Small intestine (tissue), 16 donors: Measurements from ENCODE around the gene GSN. TPM values are rescaled to one million over a fixed set of nuclear protein-coding genes. Genes with fewer than 3 reads are reported as not detected.
A peak's percentile ranks its signal among the peaks of the same experiment; 100 is the strongest.

Source experiments
- DNase-seq, 2 donors: peaks; one replicate each; pipeline versions ENCODE4 v3.0.0 to v3.0.0-alpha.2; 2013
- FAIRE-seq: peaks from 2 replicates; lab custom pipeline; 2012; peaks lifted over from hg19 to GRCh38; lab: Jason Lieb, UNC
- H3K27ac ChIP-seq, 3 donors: one replicate each; pipeline ENCODE4 v1.5.1; 2013; ENCODE audit warnings: low read length in 2 of 3, mild to moderate bottlenecking in 2 of 3, control low read depth in 1 of 3, inconsistent platforms in 1 of 3, low read depth in 1 of 3, moderate library complexity in 1 of 3
- H3K27me3 ChIP-seq, 3 donors: one replicate each; pipeline ENCODE4 v1.6.1; 2013; ENCODE audit warnings: low read length in 3 of 3, inconsistent platforms in 1 of 3; ENCODE audit not compliant: control insufficient read depth in 3 of 3, insufficient read depth in 3 of 3
- H3K36me3 ChIP-seq, 3 donors: one replicate each; pipeline ENCODE4 v1.6.1; 2013; ENCODE audit warnings: low read length in 3 of 3, inconsistent platforms in 1 of 3, low read depth in 1 of 3, mild to moderate bottlenecking in 1 of 3, moderate library complexity in 1 of 3; ENCODE audit not compliant: control insufficient read depth in 3 of 3, insufficient read depth in 2 of 3
- H3K4me1 ChIP-seq, 3 donors: one replicate each; pipeline ENCODE4 v1.6.1; 2013; ENCODE audit warnings: low read length in 2 of 3, inconsistent platforms in 1 of 3, low read depth in 1 of 3, mild to moderate bottlenecking in 1 of 3, moderate library complexity in 1 of 3; ENCODE audit not compliant: control insufficient read depth in 3 of 3, insufficient read depth in 2 of 3
- H3K4me3 ChIP-seq, 3 donors: one replicate each; pipeline ENCODE4 v1.5.1; 2013; ENCODE audit warnings: low read length in 3 of 3, control low read depth in 1 of 3, inconsistent platforms in 1 of 3, low read depth in 1 of 3, mild to moderate bottlenecking in 1 of 3, moderate library complexity in 1 of 3
- H3K9me3 ChIP-seq, 2 donors: one replicate each; pipeline ENCODE4 v1.6.1; 2013; ENCODE audit warnings: low read depth in 1 of 2, low read length in 1 of 2; ENCODE audit not compliant: control insufficient read depth in 2 of 2, insufficient read depth in 1 of 2
- WGBS, 3 donors: extraction: QIAGEN DNeasy Blood & Tissue Kit; methylation state at CpG; one replicate each; pipeline ENCODE4 v1.1.7; 2013; 5-methylcytosine and 5-hydroxymethylcytosine counted together
- long read RNA-seq, 10 donors: transcript quantifications; one replicate each; lab custom pipeline, GENCODE V29; 2026
- polyA plus RNA-seq, 4 donors: library from polyadenylated mRNA; stranded (reverse) in 3 of 4; unstranded in 1 of 4; fragments of 200-250 nt in 3 of 4; fragments of 120-200 nt in 1 of 4; gene quantifications; one replicate each; pipeline versions ENCODE4 v1.2.1 to v1.2.3, GENCODE V29; 2013
- donor health status: healthy with polysubstance abuse.
- donor health status: control.
- donor health status: control.
- donor health status: Bipolar disorder and iron deficiency.
- donor health status: healthy.

Gene GSN
- 100 to 1,000 TPM; 154 to 380 (median 201) TPM for polyA plus RNA-seq
- long read RNA-seq, donor 1, full-length matches to known transcripts = 31 of 69 reads
- long read RNA-seq, donor 1, partial matches to known transcripts = 25 of 69 reads
- long read RNA-seq, donor 1, other reads (novel, unspliced or antisense) = 13 of 69 reads
- long read RNA-seq, donor 2, transcript GSN-204 (17 exons, 2,657 nt) = major isoform, 11 of 11 reads
- long read RNA-seq, donor 2, partial matches to known transcripts = 0 of 11 reads
- long read RNA-seq, donor 2, other reads (novel, unspliced or antisense) = 0 of 11 reads
- long read RNA-seq, donor 3, transcript GSN-204 (17 exons, 2,657 nt) = major isoform, 6 of 26 reads
- long read RNA-seq, donor 3, partial matches to known transcripts = 16 of 26 reads
- long read RNA-seq, donor 3, other reads (novel, unspliced or antisense) = 0 of 26 reads
- long read RNA-seq, donor 4 = 0 reads
- long read RNA-seq, donor 5, partial matches to known transcripts = 22 of 25 reads
- long read RNA-seq, donor 5, other reads (novel, unspliced or antisense) = 0 of 25 reads
- long read RNA-seq, donor 6, transcript GSN-204 (17 exons, 2,657 nt) = major isoform, 28 of 68 reads
- long read RNA-seq, donor 6, partial matches to known transcripts = 18 of 68 reads
- long read RNA-seq, donor 6, other reads (novel, unspliced or antisense) = 17 of 68 reads
- long read RNA-seq, donor 7 = 0 reads
- long read RNA-seq, donor 8, partial matches to known transcripts = 5 of 9 reads
- long read RNA-seq, donor 8, other reads (novel, unspliced or antisense) = 0 of 9 reads
- long read RNA-seq, donor 9, partial matches to known transcripts = 0 of 5 reads
- long read RNA-seq, donor 9, other reads (novel, unspliced or antisense) = 0 of 5 reads
- long read RNA-seq, donor 10, transcript GSN-204 (17 exons, 2,657 nt) = major isoform, 30 of 85 reads
- long read RNA-seq, donor 10, partial matches to known transcripts = 34 of 85 reads
- long read RNA-seq, donor 10, other reads (novel, unspliced or antisense) = 14 of 85 reads

GRCh38 chr9:121267689-121268597 lies at the start of gene GSN:
TSS of gene GSN (plus strand) at chr9:121268162. CDS start at chr9:121301972, 33,810 bp downstream.
- Histone ChIP-seq H3K9me3 (no peaks in the 10 kb centered on the region), H3K27ac (peak within 1 kb of the TSS in 2 of 3 donors; percentile 73 to 76), H3K4me3 (peak within 1 kb of the TSS; percentile 48 to 89 (median 61)), H3K4me1 (peaks cover 0 to 28% (median 5%) of the 10 kb centered on the region in 3 donors), H3K27me3 (peaks cover 0 to 3% (median 0%) of the 10 kb centered on the region in 3 donors), H3K36me3 (no peaks in the 10 kb centered on the region)
- DNase-seq = peak; percentile 72 to 88
- FAIRE-seq = no peak
- 2 to 3% (median 2%) methylated on average over 45 to 64 of the region's 64 CpGs for WGBS, 3 donors

GRCh38 chr9:121218357-121219027 lies 49.5 kb upstream of the GSN start:
- H3K36me3 ChIP-seq = no peaks in the 10 kb centered on the region
- 89 to 95% (median 89%) methylated on average over 8 of the region's 8 CpGs for WGBS, 3 donors
- H3K9me3 ChIP-seq = no peaks in the 10 kb centered on the region
- H3K27me3 ChIP-seq = no peaks in the 10 kb centered on the region
- DNase-seq = no peak
- H3K27ac ChIP-seq = no peak overlapping the region
- H3K4me1 ChIP-seq = no peaks in the 10 kb centered on the region
- H3K4me3 ChIP-seq = no peak overlapping the region
- no peak for FAIRE-seq

- DNase-seq (no peak), FAIRE-seq (no peak)
- Histone ChIP-seq H3K36me3 (no peaks in the 10 kb centered on the region), H3K27ac (no peak overlapping the region), H3K9me3 (no peaks in the 10 kb centered on the region), H3K4me1 (no peaks in the 10 kb centered on the region), H3K4me3 (no peak overlapping the region), H3K27me3 (no peaks in the 10 kb centered on the region)
- WGBS, 3 donors = 83 to 98% (median 88%) methylated on average over 3 of the region's 3 CpGs
These were observed 48.4 kb upstream of the GSN start for GRCh38 chr9:121219530-121219929.

- Histone ChIP-seq H3K27me3 (no peaks in the 10 kb centered on the region), H3K36me3 (no peaks in the 10 kb centered on the region), H3K27ac (no peak overlapping the region), H3K4me3 (no peak overlapping the region), H3K9me3 (no peaks in the 10 kb centered on the region), H3K4me1 (no peaks in the 10 kb centered on the region)
- no peak for DNase-seq
- 78 to 91% (median 86%) methylated on average over 13 of the region's 13 CpGs for WGBS, 3 donors
- FAIRE-seq = no peak
These were observed 46.8 kb upstream of the GSN start for GRCh38 chr9:121220996-121221663.

GRCh38 chr9:121221664-121222055 lies 46.3 kb upstream of the GSN start:
- DNase-seq (no peak), FAIRE-seq (no peak)
- Histone ChIP-seq H3K9me3 (no peaks in the 10 kb centered on the region), H3K27ac (no peak overlapping the region), H3K4me3 (no peak overlapping the region), H3K36me3 (no peaks in the 10 kb centered on the region), H3K27me3 (no peaks in the 10 kb centered on the region), H3K4me1 (no peaks in the 10 kb centered on the region)
- 93 to 100% (median 97%) methylated on average over 2 of the region's 2 CpGs for WGBS, 3 donors

GRCh38 chr9:121222524-121223171 lies 45.3 kb upstream of the GSN start:
- H3K4me1 ChIP-seq = no peaks in the 10 kb centered on the region
- no peaks in the 10 kb centered on the region for H3K9me3 ChIP-seq
- FAIRE-seq (no peak), DNase-seq (peak; percentile 43 to 45)
- no peak overlapping the region for H3K4me3 ChIP-seq
- no peak overlapping the region for H3K27ac ChIP-seq
- no peaks in the 10 kb centered on the region for H3K36me3 ChIP-seq
- WGBS, 3 donors = 62 to 65% (median 64%) methylated on average over 11 to 12 of the region's 12 CpGs
- H3K27me3 ChIP-seq = no peaks in the 10 kb centered on the region

GRCh38 chr9:121225240-121225639 lies 42.7 kb upstream of the GSN start:
- no peak for FAIRE-seq

More at GRCh38 chr9:121225240-121225639, 42.7 kb upstream of the GSN start:
- no peak for DNase-seq
- Histone ChIP-seq H3K4me1 (no peaks in the 10 kb centered on the region), H3K9me3 (no peaks in the 10 kb centered on the region), H3K4me3 (no peak overlapping the region), H3K36me3 (no peaks in the 10 kb centered on the region), H3K27me3 (no peaks in the 10 kb centered on the region), H3K27ac (no peak overlapping the region)
- WGBS, 3 donors = 30 to 56% (median 49%) methylated on average over 5 of the region's 5 CpGs
